Duodenal mucosa (tissue), 2 donors: ENCODE data around the gene C8G.

Source experiments
- H3K27ac ChIP-seq: one replicate; pipeline ENCODE4 v1.7.0; 2013; ENCODE audit warnings: low read depth, low read length
- H3K27me3 ChIP-seq, 2 donors: one replicate each; pipeline ENCODE4 v1.7.0; 2013; ENCODE audit warnings: low read length in 2 of 2, control low read depth in 1 of 2; ENCODE audit not compliant: insufficient read depth in 2 of 2, control insufficient read depth in 1 of 2
- H3K36me3 ChIP-seq, 2 donors: one replicate each; pipeline ENCODE4 v1.7.0; 2013; ENCODE audit warnings: low read length in 2 of 2, control low read depth in 1 of 2; ENCODE audit not compliant: insufficient read depth in 2 of 2, control insufficient read depth in 1 of 2
- H3K4me1 ChIP-seq, 2 donors: one replicate each; pipeline ENCODE4 v1.7.0; 2013; ENCODE audit warnings: low read length in 2 of 2, control low read depth in 1 of 2; ENCODE audit not compliant: insufficient read depth in 2 of 2, control insufficient read depth in 1 of 2
- H3K4me3 ChIP-seq, 2 donors: one replicate each; pipeline ENCODE4 v1.7.0; 2013; ENCODE audit warnings: low read length in 2 of 2, low read depth in 1 of 2
- H3K9ac ChIP-seq, 2 donors: one replicate each; pipeline ENCODE4 v1.7.0; 2013; ENCODE audit warnings: low read length in 2 of 2, low read depth in 1 of 2
- H3K9me3 ChIP-seq, 2 donors: one replicate each; pipeline ENCODE4 v1.7.0; 2013; ENCODE audit warnings: low read length in 2 of 2, control low read depth in 1 of 2; ENCODE audit not compliant: control insufficient read depth in 1 of 2

C8G gene

GRCh38 chr9:136920734-136921231, 24.3 kb upstream of the C8G start:
- Histone ChIP-seq H3K36me3 (peaks cover 36 to 75% of the 10 kb centered on the region in 2 donors), H3K27ac (no peak overlapping the region), H3K9me3 (no peaks in the 10 kb centered on the region), H3K9ac (no peak overlapping the region), H3K4me1 (no peaks in the 10 kb centered on the region), H3K4me3 (no peak overlapping the region), H3K27me3 (no peaks in the 10 kb centered on the region)

DNA sequence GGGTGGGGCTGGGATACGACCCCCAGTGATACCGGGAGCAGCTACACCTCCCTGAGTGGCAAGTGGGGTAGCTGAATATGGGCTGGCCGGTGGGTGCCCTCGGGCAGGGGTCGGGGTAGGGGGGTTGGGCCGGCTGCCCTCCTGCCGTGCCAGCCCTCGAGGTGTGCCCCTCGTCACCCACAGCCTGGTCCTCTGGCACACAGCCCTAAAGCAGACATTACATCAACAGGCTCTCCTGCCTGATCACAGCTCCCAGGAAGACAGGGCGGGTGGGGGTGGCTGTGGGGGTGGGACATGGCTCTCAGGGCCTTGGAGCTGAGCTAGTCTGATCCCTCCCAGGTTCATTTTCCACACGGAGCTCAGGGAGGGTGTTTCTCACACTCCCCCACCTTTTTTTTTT, 23.7 kb upstream of the C8G start:
- Histone ChIP-seq H3K4me1 (no peaks in the 10 kb centered on the region), H3K4me3 (no peak overlapping the region), H3K27ac (no peak overlapping the region), H3K27me3 (no peaks in the 10 kb centered on the region), H3K9me3 (no peaks in the 10 kb centered on the region), H3K9ac (no peak overlapping the region), H3K36me3 (peaks cover 31 to 75% of the 10 kb centered on the region in 2 donors)

GRCh38 chr9:136921718-136922117, 23.3 kb upstream of the C8G start:
- no peak overlapping the region for H3K27ac ChIP-seq
- H3K27me3 ChIP-seq = no peaks in the 10 kb centered on the region
- H3K9ac ChIP-seq = no peak overlapping the region
- H3K9me3 ChIP-seq = no peaks in the 10 kb centered on the region
- no peak overlapping the region for H3K4me3 ChIP-seq
- no peaks in the 10 kb centered on the region for H3K4me1 ChIP-seq
- H3K36me3 ChIP-seq = peaks cover 27 to 75% of the 10 kb centered on the region in 2 donors

DNA sequence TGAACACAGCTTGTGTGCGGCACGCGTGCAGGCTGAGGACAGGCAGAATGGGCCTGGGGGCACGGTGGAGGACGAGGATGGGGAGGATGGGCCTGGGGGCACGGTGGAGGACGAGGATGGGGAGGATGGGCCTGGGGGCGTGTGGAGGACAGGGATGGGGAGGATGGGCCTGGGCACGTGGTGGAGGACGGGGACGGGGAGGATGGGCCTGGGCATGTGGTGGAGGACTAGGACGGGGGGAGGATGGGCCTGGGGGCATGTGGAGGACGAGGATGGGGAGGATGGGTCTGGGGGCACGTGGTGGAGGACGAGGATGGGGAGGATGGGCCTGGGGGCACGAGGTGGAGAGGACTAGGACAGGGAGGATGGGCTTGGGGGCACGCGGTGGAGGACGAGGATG, 22.5 kb upstream of the C8G start:
- Histone ChIP-seq H3K4me3 (no peak overlapping the region), H3K9me3 (no peaks in the 10 kb centered on the region), H3K27me3 (no peaks in the 10 kb centered on the region), H3K4me1 (no peaks in the 10 kb centered on the region), H3K36me3 (peaks cover 19 to 75% of the 10 kb centered on the region in 2 donors), H3K9ac (no peak overlapping the region), H3K27ac (no peak overlapping the region)

DNA sequence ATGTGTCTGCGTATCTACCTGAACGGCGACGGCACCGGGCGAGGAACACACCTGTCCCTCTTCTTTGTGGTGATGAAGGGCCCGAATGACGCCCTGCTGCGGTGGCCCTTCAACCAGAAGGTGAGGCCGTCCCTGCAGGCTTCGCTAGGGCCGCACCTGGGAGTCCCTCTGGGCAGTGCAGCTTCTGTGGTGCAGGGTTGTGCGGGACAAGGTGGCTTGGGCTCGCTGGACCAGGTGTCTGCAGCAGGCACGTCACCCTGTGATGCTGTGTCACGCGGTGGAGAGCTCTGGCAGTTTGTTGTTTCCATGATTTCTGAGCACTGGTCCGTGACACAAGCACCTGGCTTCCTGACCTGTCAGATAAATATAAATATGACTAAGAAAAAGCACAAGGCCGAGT, 21.2 kb upstream of the C8G start:
- peaks cover 15 to 81% of the 10 kb centered on the region in 2 donors for H3K36me3 ChIP-seq

GRCh38 chr9:136925414-136926153, 19.5 kb upstream of the C8G start:
- Histone ChIP-seq H3K27me3 (no peaks in the 10 kb centered on the region), H3K4me1 (no peaks in the 10 kb centered on the region), H3K9me3 (no peaks in the 10 kb centered on the region), H3K4me3 (no peak overlapping the region), H3K36me3 (peaks cover 7 to 74% of the 10 kb centered on the region in 2 donors), H3K9ac (no peak overlapping the region), H3K27ac (no peak overlapping the region)

More for the DNA sequence above, 21.2 kb upstream of the C8G start:
- H3K9me3 ChIP-seq = no peaks in the 10 kb centered on the region
- H3K27me3 ChIP-seq = no peaks in the 10 kb centered on the region
- H3K4me3 ChIP-seq = no peak overlapping the region
- H3K27ac ChIP-seq = no peak overlapping the region
- no peaks in the 10 kb centered on the region for H3K4me1 ChIP-seq
- H3K9ac ChIP-seq = no peak overlapping the region

- H3K9me3 ChIP-seq = no peaks in the 10 kb centered on the region
- no peaks in the 10 kb centered on the region for H3K27me3 ChIP-seq
- no peaks in the 10 kb centered on the region for H3K4me1 ChIP-seq
- no peak overlapping the region for H3K9ac ChIP-seq
- H3K4me3 ChIP-seq = no peak overlapping the region
- no peak overlapping the region for H3K27ac ChIP-seq
- peaks cover 4 to 68% of the 10 kb centered on the region in 2 donors for H3K36me3 ChIP-seq
Observed at GRCh38 chr9:136926154-136926704, 18.8 kb upstream of the C8G start.

DNA sequence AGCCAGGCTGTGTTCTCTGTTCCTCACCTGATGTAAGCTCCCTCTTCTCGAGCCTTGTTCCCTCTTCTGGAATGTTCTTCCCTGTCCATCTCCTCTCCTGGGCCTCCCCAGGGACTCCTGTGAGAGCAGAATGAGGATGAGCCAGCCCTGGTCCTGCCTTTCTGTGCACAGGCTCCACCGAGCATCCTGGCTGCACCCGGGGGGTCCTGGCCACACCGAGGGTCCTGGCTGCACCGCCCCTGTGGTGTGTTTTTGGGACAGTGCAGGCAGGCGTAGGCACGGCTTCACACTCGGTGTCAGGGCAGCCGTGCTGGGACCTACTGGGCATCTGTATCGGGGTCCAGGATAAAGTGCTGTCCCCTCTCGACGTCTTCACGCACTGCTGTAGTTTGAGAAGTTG, 18.3 kb upstream of the C8G start:
- no peak overlapping the region for H3K9ac ChIP-seq
- H3K27ac ChIP-seq = no peak overlapping the region
- H3K27me3 ChIP-seq = no peaks in the 10 kb centered on the region
- no peaks in the 10 kb centered on the region for H3K4me1 ChIP-seq
- peaks cover 4 to 64% of the 10 kb centered on the region in 2 donors for H3K36me3 ChIP-seq
- no peaks in the 10 kb centered on the region for H3K9me3 ChIP-seq
- H3K4me3 ChIP-seq = no peak overlapping the region

- no peaks in the 10 kb centered on the region for H3K27me3 ChIP-seq
- no peak overlapping the region for H3K4me3 ChIP-seq
- no peak overlapping the region for H3K27ac ChIP-seq
- H3K9ac ChIP-seq = no peak overlapping the region
- no peaks in the 10 kb centered on the region for H3K4me1 ChIP-seq
- H3K9me3 ChIP-seq = no peaks in the 10 kb centered on the region
- H3K36me3 ChIP-seq = peaks cover 4 to 56% of the 10 kb centered on the region in 2 donors
Observed at GRCh38 chr9:136927343-136928271, 17.4 kb upstream of the C8G start.

DNA sequence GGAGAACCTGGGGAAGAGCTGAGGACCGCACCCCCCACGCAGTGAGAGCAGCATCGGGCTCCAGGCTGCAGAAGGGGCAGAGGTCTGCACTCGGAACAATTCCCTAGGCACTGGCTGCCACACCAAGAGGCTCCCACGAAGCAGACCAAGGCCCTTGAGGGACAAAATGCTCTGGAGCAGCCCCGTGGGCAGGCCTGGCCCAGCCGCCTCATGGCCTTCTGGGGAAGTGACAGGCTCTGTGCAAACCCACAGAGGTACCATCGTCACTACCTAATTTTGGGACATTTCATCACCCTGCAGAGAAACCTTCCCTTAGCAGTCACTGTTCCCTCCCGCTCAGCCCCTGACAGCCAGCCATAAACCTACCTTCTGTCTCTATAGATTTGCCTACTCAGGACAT, 16.5 kb upstream of the C8G start:
- H3K27me3 ChIP-seq = no peaks in the 10 kb centered on the region
- H3K9me3 ChIP-seq = no peaks in the 10 kb centered on the region
- no peak overlapping the region for H3K9ac ChIP-seq
- no peak overlapping the region for H3K4me3 ChIP-seq
- no peak overlapping the region for H3K27ac ChIP-seq
- H3K4me1 ChIP-seq = no peaks in the 10 kb centered on the region
- peaks cover 4 to 50% of the 10 kb centered on the region in 2 donors for H3K36me3 ChIP-seq
